Measurements from ENCODE around the gene CD6.

The CD6 gene, protein sequence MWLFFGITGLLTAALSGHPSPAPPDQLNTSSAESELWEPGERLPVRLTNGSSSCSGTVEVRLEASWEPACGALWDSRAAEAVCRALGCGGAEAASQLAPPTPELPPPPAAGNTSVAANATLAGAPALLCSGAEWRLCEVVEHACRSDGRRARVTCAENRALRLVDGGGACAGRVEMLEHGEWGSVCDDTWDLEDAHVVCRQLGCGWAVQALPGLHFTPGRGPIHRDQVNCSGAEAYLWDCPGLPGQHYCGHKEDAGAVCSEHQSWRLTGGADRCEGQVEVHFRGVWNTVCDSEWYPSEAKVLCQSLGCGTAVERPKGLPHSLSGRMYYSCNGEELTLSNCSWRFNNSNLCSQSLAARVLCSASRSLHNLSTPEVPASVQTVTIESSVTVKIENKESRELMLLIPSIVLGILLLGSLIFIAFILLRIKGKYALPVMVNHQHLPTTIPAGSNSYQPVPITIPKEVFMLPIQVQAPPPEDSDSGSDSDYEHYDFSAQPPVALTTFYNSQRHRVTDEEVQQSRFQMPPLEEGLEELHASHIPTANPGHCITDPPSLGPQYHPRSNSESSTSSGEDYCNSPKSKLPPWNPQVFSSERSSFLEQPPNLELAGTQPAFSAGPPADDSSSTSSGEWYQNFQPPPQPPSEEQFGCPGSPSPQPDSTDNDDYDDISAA

DNA sequence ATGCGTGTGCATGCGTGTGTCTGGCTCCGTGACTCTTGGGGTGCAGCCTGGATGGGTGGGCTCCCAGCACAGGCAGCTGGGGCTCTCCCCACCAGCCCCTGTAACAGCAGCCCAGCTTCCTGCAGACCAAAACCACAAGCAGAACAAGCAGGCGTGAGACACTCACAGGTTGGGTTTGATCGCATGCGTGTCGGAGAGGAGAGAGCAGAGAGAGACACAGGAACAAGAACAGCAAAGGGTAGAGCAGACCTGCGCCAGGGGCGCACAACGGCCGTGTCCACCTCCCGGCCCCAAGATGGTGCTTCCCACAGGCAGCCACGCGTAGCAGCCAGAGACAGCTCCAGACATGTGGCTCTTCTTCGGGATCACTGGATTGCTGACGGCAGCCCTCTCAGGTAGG lies at the start of gene CD6:
TSS of gene CD6 (plus strand) at position 161 of the 400 bp plus-strand sequence. CDS start at position 347, 186 bp downstream.
- Histone ChIP-seq H3K9me3 (ENCODE audit: insufficient read depth, low read length) (peaks cover 7% of the 10 kb centered on the region; the same call in 1 of the 2 replicates), H3K27me3 (ENCODE audit: insufficient read depth, insufficient read length) (peaks cover 6% of the 10 kb centered on the region), H3K4me1 (ENCODE audit: insufficient read depth, insufficient read length) (no peaks in the 10 kb centered on the region), H3K9ac (ENCODE audit: insufficient read length, low read depth) (no peak within 1 kb of the TSS), H3K36me3 (ENCODE audit: insufficient read depth, insufficient read length, low read length) (no peaks in the 10 kb centered on the region), H3K4me3 (ENCODE audit: insufficient read length, low read depth) (no peak within 1 kb of the TSS)
- TF ChIP-seq YY1 (IDR thresholded peaks at IDR 0.05; ENCODE audit: insufficient read depth, insufficient read length): no peak
- TF ChIP-seq ZNF274 (IDR thresholded peaks at IDR 0.05; ENCODE audit: low read depth, low read length): no peak
- no peak for TF ChIP-seq SUZ12 (IDR thresholded peaks at IDR 0.05; ENCODE audit: extremely low read depth, insufficient read depth, insufficient read length)
- DNase-seq (ENCODE audit: low read depth, low spot score): no peak

DNA sequence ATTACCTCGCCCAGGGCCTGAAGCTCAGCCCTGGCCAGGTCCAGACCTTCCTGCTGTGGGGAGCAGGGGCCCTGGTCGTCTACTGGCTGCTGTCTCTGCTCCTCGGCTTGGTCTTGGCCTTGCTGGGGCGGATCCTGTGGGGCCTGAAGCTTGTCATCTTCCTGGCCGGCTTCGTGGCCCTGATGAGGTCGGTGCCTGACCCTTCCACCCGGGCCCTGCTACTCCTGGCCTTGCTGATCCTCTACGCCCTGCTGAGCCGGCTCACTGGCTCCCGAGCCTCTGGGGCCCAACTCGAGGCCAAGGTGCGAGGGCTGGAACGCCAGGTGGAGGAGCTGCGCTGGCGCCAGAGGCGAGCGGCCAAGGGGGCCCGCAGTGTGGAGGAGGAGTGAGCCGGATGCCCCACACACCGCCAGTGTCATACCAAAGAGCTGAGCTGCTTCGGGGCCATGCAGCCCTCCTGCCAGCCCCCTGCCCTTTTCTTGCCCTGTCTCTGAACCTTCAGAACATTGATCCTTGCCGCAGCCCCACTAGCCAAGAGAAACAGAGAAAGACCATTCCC lies 49.6 kb upstream of the CD6 start:
- no peak overlapping the region for H3K4me3 ChIP-seq (ENCODE audit: insufficient read length, low read depth)
- H3K9me3 ChIP-seq (ENCODE audit: insufficient read depth, low read length): peaks cover 7% of the 10 kb centered on the region; the same call in 1 of the 2 replicates
- TF ChIP-seq ZNF274 (IDR thresholded peaks at IDR 0.05; ENCODE audit: low read depth, low read length) (no peak), YY1 (IDR thresholded peaks at IDR 0.05; ENCODE audit: insufficient read depth, insufficient read length) (no peak)
- DNase-seq (ENCODE audit: low read depth, low spot score): no peak
- peaks cover 68% of the 10 kb centered on the region for H3K36me3 ChIP-seq (ENCODE audit: insufficient read depth, insufficient read length, low read length)
- H3K4me1 ChIP-seq (ENCODE audit: insufficient read depth, insufficient read length): peaks cover 10% of the 10 kb centered on the region
- no peak overlapping the region for H3K9ac ChIP-seq (ENCODE audit: insufficient read length, low read depth)
- no peaks in the 10 kb centered on the region for H3K27me3 ChIP-seq (ENCODE audit: insufficient read depth, insufficient read length)

DNA sequence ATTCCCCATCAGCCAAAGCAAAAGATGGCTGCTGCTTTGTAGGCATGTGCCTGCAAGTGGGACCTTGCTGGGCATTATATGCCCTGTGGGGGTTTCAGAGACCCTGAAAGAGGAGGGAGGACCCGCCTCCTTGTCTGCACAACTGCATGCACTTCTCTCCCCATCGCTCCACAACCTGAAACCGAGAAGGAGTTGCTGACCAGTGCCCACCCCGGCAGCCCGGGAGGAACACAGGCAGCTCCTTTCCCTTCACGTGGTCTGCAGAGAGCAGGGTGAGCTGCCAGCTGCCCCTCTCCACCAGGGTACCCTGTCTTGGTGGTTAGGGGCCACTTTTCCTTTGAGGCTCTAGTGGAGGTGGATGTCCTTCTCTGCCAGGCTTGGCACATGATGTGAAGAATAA lies 48.6 kb upstream of the CD6 start:
- no peak for TF ChIP-seq SUZ12 (IDR thresholded peaks at IDR 0.05; ENCODE audit: extremely low read depth, insufficient read depth, insufficient read length)
- no peak for TF ChIP-seq ZNF274 (IDR thresholded peaks at IDR 0.05; ENCODE audit: low read depth, low read length)
- TF ChIP-seq YY1 (IDR thresholded peaks at IDR 0.05; ENCODE audit: insufficient read depth, insufficient read length): no peak
- H3K4me3 ChIP-seq (ENCODE audit: insufficient read length, low read depth): no peak overlapping the region
- peaks cover 7% of the 10 kb centered on the region for H3K4me1 ChIP-seq (ENCODE audit: insufficient read depth, insufficient read length)
- no peaks in the 10 kb centered on the region for H3K27me3 ChIP-seq (ENCODE audit: insufficient read depth, insufficient read length)
- H3K9me3 ChIP-seq (ENCODE audit: insufficient read depth, low read length): peaks cover 7% of the 10 kb centered on the region; the same call in 1 of the 2 replicates
- no peak for DNase-seq (ENCODE audit: low read depth, low spot score)
- no peak overlapping the region for H3K9ac ChIP-seq (ENCODE audit: insufficient read length, low read depth)
- peaks cover 70% of the 10 kb centered on the region for H3K36me3 ChIP-seq (ENCODE audit: insufficient read depth, insufficient read length, low read length)

DNA sequence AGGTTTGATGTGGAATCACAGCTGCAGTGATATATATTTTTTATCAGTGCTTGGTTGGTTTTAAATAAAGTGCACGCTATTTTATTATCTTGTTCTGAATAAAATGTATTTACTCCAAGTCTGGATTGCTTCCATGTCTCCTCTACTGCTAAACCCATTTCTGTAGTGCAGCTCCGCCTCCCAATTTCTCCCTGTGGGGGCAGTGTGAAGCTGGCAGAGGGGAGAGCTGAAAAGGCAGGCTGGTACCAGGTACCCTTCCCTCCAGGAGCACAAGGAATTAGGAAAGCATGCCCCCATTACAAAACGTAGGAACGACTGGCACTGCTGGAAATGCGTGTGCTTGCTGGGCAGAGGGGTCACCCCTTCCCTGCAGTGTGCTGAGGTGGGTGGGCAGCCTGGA lies 48.2 kb upstream of the CD6 start:
- Histone ChIP-seq H3K27me3 (ENCODE audit: insufficient read depth, insufficient read length) (no peaks in the 10 kb centered on the region), H3K4me1 (ENCODE audit: insufficient read depth, insufficient read length) (peaks cover 7% of the 10 kb centered on the region), H3K36me3 (ENCODE audit: insufficient read depth, insufficient read length, low read length) (peaks cover 72% of the 10 kb centered on the region), H3K4me3 (ENCODE audit: insufficient read length, low read depth) (no peak overlapping the region), H3K9ac (ENCODE audit: insufficient read length, low read depth) (no peak overlapping the region), H3K9me3 (ENCODE audit: insufficient read depth, low read length) (peaks cover 7% of the 10 kb centered on the region; the same call in 1 of the 2 replicates)
- TF ChIP-seq ZNF274 (IDR thresholded peaks at IDR 0.05; ENCODE audit: low read depth, low read length) (no peak), SUZ12 (IDR thresholded peaks at IDR 0.05; ENCODE audit: extremely low read depth, insufficient read depth, insufficient read length) (no peak), YY1 (IDR thresholded peaks at IDR 0.05; ENCODE audit: insufficient read depth, insufficient read length) (no peak)
- DNase-seq (ENCODE audit: low read depth, low spot score): no peak

DNA sequence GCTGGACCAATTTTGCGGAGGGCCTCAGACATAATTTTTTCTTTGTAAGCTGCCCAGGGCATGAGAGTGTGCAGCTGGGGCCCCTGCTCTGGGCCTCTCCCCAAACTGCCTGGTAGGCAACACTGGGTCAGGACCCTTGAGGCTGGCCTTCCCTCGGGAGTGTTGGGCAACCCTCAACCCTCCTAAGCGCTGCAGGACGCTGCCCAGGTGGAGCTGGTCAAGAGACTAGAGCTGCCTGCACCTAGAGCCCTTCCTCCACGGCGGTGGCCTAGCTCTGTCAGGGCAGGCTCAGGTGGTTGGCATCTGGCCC lies 47.7 kb upstream of the CD6 start:
- DNase-seq (ENCODE audit: low read depth, low spot score): no peak
- peaks cover 7% of the 10 kb centered on the region; the same call in 1 of the 2 replicates for H3K9me3 ChIP-seq (ENCODE audit: insufficient read depth, low read length)
- H3K27me3 ChIP-seq (ENCODE audit: insufficient read depth, insufficient read length): no peaks in the 10 kb centered on the region
- TF ChIP-seq ZNF274 (IDR thresholded peaks at IDR 0.05; ENCODE audit: low read depth, low read length): no peak
- peaks cover 73% of the 10 kb centered on the region for H3K36me3 ChIP-seq (ENCODE audit: insufficient read depth, insufficient read length, low read length)
- H3K9ac ChIP-seq (ENCODE audit: insufficient read length, low read depth): no peak overlapping the region
- peak overlapping the region; percentile 23 for H3K4me3 ChIP-seq (ENCODE audit: insufficient read length, low read depth)
- H3K4me1 ChIP-seq (ENCODE audit: insufficient read depth, insufficient read length): peaks cover 7% of the 10 kb centered on the region

DNA sequence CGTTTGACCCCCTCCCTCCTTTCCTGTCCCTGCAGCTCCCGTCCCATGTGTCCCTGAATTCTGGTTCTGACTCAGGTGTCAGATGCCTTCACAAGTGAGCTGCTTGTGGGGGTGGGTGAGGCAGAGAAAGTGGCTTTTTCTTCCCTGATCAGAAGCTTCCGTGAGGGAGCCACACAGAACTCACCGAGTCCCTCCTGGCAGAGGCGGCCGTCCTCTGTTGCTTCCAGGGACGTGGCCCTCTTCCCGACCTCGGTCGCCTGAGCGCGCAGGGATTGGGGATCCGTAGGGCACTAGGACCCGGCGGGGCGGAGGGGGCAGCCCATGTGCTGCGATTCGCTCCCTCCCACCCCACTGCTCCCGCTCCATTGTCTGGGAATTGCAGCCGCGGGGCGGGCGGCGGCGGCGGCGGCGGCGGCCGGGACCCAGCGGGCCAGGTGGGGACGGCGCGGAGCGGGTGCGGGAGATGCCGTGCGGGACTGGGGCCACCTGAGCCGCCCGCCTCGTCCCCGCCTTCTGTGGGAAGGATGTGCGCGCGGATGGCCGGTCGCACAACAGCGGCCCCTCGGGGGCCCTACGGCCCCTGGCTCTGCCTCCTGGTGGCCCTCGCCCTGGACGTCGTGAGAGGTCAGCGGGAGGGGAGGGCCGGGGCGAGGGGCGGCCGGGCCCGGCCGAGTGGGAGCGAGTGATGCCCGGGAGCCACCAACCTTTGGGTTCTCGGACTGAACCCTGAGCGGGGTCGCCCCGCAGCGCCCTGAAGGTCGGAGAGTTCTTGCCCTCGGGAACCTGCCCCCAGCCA lies 47.2 kb upstream of the CD6 start, which contains the start of gene TMEM132A:
TSS of gene TMEM132A (plus strand) at position 351 of the 796 bp plus-strand sequence. CDS start at position 525, 174 bp downstream.
- Histone ChIP-seq H3K27me3 (ENCODE audit: insufficient read depth, insufficient read length) (no peaks in the 10 kb centered on the region), H3K9ac (ENCODE audit: insufficient read length, low read depth) (peak within 1 kb of the TSS; percentile 94), H3K36me3 (ENCODE audit: insufficient read depth, insufficient read length, low read length) (peaks cover 77% of the 10 kb centered on the region), H3K9me3 (ENCODE audit: insufficient read depth, low read length) (peaks cover 7% of the 10 kb centered on the region; the same call in 1 of the 2 replicates), H3K4me3 (ENCODE audit: insufficient read length, low read depth) (peak within 1 kb of the TSS; percentile 83), H3K4me1 (ENCODE audit: insufficient read depth, insufficient read length) (peaks cover 4% of the 10 kb centered on the region)
- TF ChIP-seq SUZ12 (IDR thresholded peaks at IDR 0.05; ENCODE audit: extremely low read depth, insufficient read depth, insufficient read length): no peak
- peak; percentile 72 for DNase-seq (ENCODE audit: low read depth, low spot score)
